Measurements from ENCODE around the gene NR4A3.

- TF ChIP-seq CTCF (IDR thresholded peaks at IDR 0.05; ENCODE audit: low read depth, low read length): no peak
- TF ChIP-seq EZH2phosphoT487 (IDR thresholded peaks at IDR 0.05; ENCODE audit: low read depth): no peak
These were observed 36.6 kb upstream of the NR4A3 start for GRCh38 chr9:99785010-99785590.

Measured in OCI-LY3 (cell line).